Diencephalon (tissue), 1 donor: ENCODE measurements around the gene CLEC2A. TPM values are rescaled to one million over a fixed set of nuclear protein-coding genes. Genes with fewer than 3 reads are reported as not detected.

Source experiments
- total RNA-seq: library from RNA; depleted of rRNA; stranded (reverse); fragments of >200 nt; gene quantifications from one replicate; pipeline ENCODE4 v1.2.3, GENCODE V29; 2014

The CLEC2A gene, protein sequence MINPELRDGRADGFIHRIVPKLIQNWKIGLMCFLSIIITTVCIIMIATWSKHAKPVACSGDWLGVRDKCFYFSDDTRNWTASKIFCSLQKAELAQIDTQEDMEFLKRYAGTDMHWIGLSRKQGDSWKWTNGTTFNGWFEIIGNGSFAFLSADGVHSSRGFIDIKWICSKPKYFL
- total RNA-seq, result not detected

DNA sequence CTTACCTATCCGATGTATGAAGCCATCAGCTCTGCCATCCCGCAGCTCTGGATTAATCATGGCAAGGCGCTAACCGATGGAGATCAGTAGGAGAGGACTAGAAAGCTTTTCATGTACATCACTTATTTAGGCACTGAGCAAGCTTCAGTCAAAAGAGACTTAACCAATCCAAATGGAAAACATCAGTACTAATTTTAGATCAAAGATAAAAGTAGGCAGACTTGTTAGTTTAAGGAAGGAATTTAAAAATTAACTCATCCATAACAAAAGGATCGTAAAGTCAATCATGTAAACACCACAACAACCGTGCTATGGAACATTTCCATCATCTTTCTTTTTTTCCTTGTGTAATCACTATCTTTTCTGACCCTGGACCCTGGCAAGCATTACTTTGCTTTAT is at the start of gene CLEC2A:
Gene CLEC2A (minus strand): TSS at position 101 of the 400 bp plus-strand sequence. CDS start 41 bp downstream, at position 60.

DNA sequence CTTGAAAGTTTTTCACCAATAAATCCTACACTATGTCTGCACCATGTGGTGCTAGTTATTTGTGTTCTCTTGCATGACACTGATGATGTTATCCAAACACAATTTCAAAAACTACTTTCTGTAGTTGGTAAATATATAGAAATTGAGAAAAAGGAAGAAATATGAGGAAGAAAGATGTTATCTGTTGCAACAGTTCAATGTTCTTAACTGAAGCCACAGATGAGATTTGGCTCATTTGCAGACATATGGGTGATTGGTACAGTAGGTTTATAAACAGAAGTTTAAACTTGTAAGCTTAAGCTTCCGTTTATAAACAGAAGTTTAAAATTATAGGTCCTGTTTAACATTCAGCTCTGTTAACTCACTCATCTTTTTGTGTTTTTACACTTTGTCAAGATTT is 39.0 kb upstream of the CLEC2A start, which contains the start of gene CLEC12A:
Gene CLEC12A (plus strand): TSS at position 229 of the 400 bp plus-strand sequence. CDS start 188 bp downstream, outside the sequence.

DNA sequence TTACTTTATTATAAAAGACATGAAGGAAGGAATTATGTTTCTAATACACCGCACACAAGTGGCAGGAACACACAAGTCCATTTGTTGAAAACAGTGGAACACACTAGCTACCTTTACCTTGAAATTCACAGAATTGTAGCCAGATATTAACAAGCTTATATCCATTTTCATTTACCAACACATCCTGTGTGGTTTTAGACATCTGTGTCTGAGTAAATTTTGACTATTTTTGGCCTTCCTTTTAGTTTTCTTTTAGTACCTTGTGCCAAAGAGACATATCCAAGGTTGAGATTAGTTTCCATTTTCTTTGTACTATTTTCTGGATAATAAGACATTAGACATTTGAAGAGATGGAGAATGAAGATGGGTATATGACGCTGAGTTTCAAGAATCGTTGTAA is 50.9 kb downstream of the CLEC2A start, which contains the start of gene KLRF2:
Gene KLRF2 (plus strand): TSS at position 244 of the 400 bp plus-strand sequence. CDS start 107 bp downstream, at position 351.

DNA sequence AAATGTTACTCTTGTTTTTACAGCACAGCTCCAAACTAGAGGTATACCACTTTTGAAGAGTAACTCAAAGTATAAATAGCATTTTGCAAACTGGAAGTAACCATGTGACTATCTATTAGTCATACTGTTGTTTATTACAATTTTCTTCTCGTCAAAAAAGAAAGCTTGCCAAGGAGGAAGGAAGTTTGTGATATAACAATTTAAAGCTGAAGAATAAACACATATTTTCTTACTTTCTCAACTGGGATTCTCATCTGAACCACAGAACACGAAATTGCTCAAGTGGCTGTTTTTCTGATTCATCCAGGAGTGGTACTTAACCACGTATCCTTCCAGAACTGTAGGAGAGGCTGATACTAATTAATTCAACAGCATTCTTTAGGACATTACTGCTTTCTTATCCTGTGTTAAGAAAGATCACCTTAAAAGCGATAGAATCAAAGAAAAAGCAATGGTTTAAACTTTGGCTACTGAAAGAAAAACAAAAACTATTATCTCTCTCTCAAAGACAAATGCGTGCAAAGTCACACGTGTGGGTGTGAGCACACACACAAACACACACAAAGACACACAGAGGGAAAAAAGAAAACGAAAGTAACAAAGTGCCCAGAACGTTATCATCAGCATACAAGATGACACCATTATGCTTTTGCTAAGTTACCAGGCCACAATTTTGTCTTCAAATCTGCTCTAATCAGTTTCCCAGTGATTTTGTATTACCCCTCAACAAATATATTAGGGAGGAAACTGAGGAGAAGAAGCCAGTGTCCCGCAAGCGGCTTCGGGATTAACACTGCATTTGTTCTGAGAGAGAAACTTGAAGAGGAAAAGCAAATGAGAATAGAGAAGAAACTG is 62.6 kb downstream of the CLEC2A start, which contains the start of gene CLEC2B:
Gene CLEC2B (minus strand): TSS at position 48 of the 855 bp plus-strand sequence.

Other genes starting within 250 kb of the CLEC2A start
- not detected for gene CLECL1, start 199.3 kb downstream of the CLEC2A start, total RNA-seq
- gene CD69, start 171.5 kb downstream of the CLEC2A start, total RNA-seq, result 1.2 TPM
- 0.46 TPM for gene KLRF1, start 104.9 kb downstream of the CLEC2A start, total RNA-seq
- 2.1 TPM for gene CLEC2B, start 63.0 kb downstream of the CLEC2A start, total RNA-seq
- gene KLRF2, start 50.9 kb downstream of the CLEC2A start, total RNA-seq, result not detected
- gene CLEC12A, start 39.0 kb upstream of the CLEC2A start, total RNA-seq, result 0.23 TPM
- gene CLEC1B, start 66.8 kb upstream of the CLEC2A start, total RNA-seq, result not detected
- gene CLEC12B, start 78.3 kb upstream of the CLEC2A start, total RNA-seq, result not detected
- gene CLEC9A, start 98.3 kb upstream of the CLEC2A start, total RNA-seq, result not detected
- 0.69 TPM for gene CLEC1A, start 166.6 kb upstream of the CLEC2A start, total RNA-seq
- gene CLEC7A, start 197.8 kb upstream of the CLEC2A start, total RNA-seq, result 2.1 TPM
- gene OLR1, start 239.8 kb upstream of the CLEC2A start, total RNA-seq, result 16.4 TPM
- 2.3 TPM for gene TMEM52B, start 246.7 kb upstream of the CLEC2A start, total RNA-seq